ENCODE results near the gene CDKN1A.
"Not testable (repeated sequence)": the region's sequence is repeated elsewhere in the genome, so short reads cannot be mapped to it uniquely, and the experiment has no call there.

CDKN1A gene

GRCh38 chr6:36701401-36701991 lies 23.0 kb downstream of the CDKN1A start:
- Histone ChIP-seq H3K9ac (ENCODE audit: low read length) (no peak overlapping the region), H3K4me1 (ENCODE audit: control insufficient read depth, insufficient read depth, low read length) (no peaks in the 10 kb centered on the region), H3K9me3 (ENCODE audit: control insufficient read depth, low read length) (peaks cover 4% of the 10 kb centered on the region), H3K4me3 (ENCODE audit: low read length) (no peak overlapping the region), H3K36me3 (ENCODE audit: control insufficient read depth, insufficient read depth, low read length, severe bottlenecking) (no peaks in the 10 kb centered on the region), H3K27me3 (replicated peaks; ENCODE audit: control insufficient read depth, insufficient read depth, low read length) (no peaks in the 10 kb centered on the region)
- DNase-seq (ENCODE audit: low read depth): no peak

- Histone ChIP-seq H3K9ac (ENCODE audit: low read length) (no peak overlapping the region), H3K4me3 (ENCODE audit: low read length) (no peak overlapping the region), H3K9me3 (ENCODE audit: control insufficient read depth, low read length) (no peaks in the 10 kb centered on the region), H3K27me3 (replicated peaks; ENCODE audit: control insufficient read depth, insufficient read depth, low read length) (no peaks in the 10 kb centered on the region), H3K4me1 (ENCODE audit: control insufficient read depth, insufficient read depth, low read length) (no peaks in the 10 kb centered on the region), H3K36me3 (ENCODE audit: control insufficient read depth, insufficient read depth, low read length, severe bottlenecking) (no peaks in the 10 kb centered on the region)
- DNase-seq (ENCODE audit: low read depth): no peak
Observed at GRCh38 chr6:36702656-36703055, 24.1 kb downstream of the CDKN1A start.

- no peaks in the 10 kb centered on the region for H3K27me3 ChIP-seq (replicated peaks; ENCODE audit: control insufficient read depth, insufficient read depth, low read length)
- H3K4me1 ChIP-seq (ENCODE audit: control insufficient read depth, insufficient read depth, low read length): no peaks in the 10 kb centered on the region
Observed at GRCh38 chr6:36703081-36703606, 24.6 kb downstream of the CDKN1A start.

GRCh38 chr6:36703982-36704381 lies 25.5 kb downstream of the CDKN1A start:
- Histone ChIP-seq H3K36me3 (ENCODE audit: control insufficient read depth, insufficient read depth, low read length, severe bottlenecking) (no peaks in the 10 kb centered on the region), H3K9me3 (ENCODE audit: control insufficient read depth, low read length) (no peaks in the 10 kb centered on the region), H3K4me3 (ENCODE audit: low read length) (no peak overlapping the region), H3K27me3 (replicated peaks; ENCODE audit: control insufficient read depth, insufficient read depth, low read length) (no peaks in the 10 kb centered on the region), H3K4me1 (ENCODE audit: control insufficient read depth, insufficient read depth, low read length) (no peaks in the 10 kb centered on the region), H3K9ac (ENCODE audit: low read length) (no peak overlapping the region)
- DNase-seq (ENCODE audit: low read depth): no peak

More at GRCh38 chr6:36703081-36703606, 24.6 kb downstream of the CDKN1A start:
- Histone ChIP-seq H3K4me3 (ENCODE audit: low read length) (no peak overlapping the region), H3K9me3 (ENCODE audit: control insufficient read depth, low read length) (no peaks in the 10 kb centered on the region), H3K9ac (ENCODE audit: low read length) (no peak overlapping the region), H3K36me3 (ENCODE audit: control insufficient read depth, insufficient read depth, low read length, severe bottlenecking) (no peaks in the 10 kb centered on the region)
- DNase-seq (ENCODE audit: low read depth): no peak

GRCh38 chr6:36704961-36705577 lies 26.6 kb downstream of the CDKN1A start:
- peak; percentile 25 for DNase-seq (ENCODE audit: low read depth)
- H3K9ac ChIP-seq (ENCODE audit: low read length); H3K9me3 ChIP-seq (ENCODE audit: control insufficient read depth, low read length); H3K36me3 ChIP-seq (ENCODE audit: control insufficient read depth, insufficient read depth, low read length, severe bottlenecking); H3K27me3 ChIP-seq (replicated peaks; ENCODE audit: control insufficient read depth, insufficient read depth, low read length); H3K4me3 ChIP-seq (ENCODE audit: low read length); H3K4me1 ChIP-seq (ENCODE audit: control insufficient read depth, insufficient read depth, low read length): not testable (repeated sequence)

- Histone ChIP-seq H3K9me3 (ENCODE audit: control insufficient read depth, low read length) (no peaks in the 10 kb centered on the region), H3K4me1 (ENCODE audit: control insufficient read depth, insufficient read depth, low read length) (no peaks in the 10 kb centered on the region), H3K27me3 (replicated peaks; ENCODE audit: control insufficient read depth, insufficient read depth, low read length) (no peaks in the 10 kb centered on the region), H3K36me3 (ENCODE audit: control insufficient read depth, insufficient read depth, low read length, severe bottlenecking) (no peaks in the 10 kb centered on the region), H3K9ac (ENCODE audit: low read length) (no peak overlapping the region), H3K4me3 (ENCODE audit: low read length) (no peak overlapping the region)
- DNase-seq (ENCODE audit: low read depth): no peak
Observed at GRCh38 chr6:36706339-36706738, 27.8 kb downstream of the CDKN1A start.

GRCh38 chr6:36712816-36713215 lies 34.3 kb downstream of the CDKN1A start:
- Histone ChIP-seq H3K4me3 (ENCODE audit: low read length) (no peak overlapping the region), H3K27me3 (replicated peaks; ENCODE audit: control insufficient read depth, insufficient read depth, low read length) (peaks cover 10% of the 10 kb centered on the region), H3K36me3 (ENCODE audit: control insufficient read depth, insufficient read depth, low read length, severe bottlenecking) (no peaks in the 10 kb centered on the region), H3K4me1 (ENCODE audit: control insufficient read depth, insufficient read depth, low read length) (no peaks in the 10 kb centered on the region), H3K9ac (ENCODE audit: low read length) (no peak overlapping the region), H3K9me3 (ENCODE audit: control insufficient read depth, low read length) (no peaks in the 10 kb centered on the region)
- no peak for DNase-seq (ENCODE audit: low read depth)

- no peaks in the 10 kb centered on the region for H3K4me1 ChIP-seq (ENCODE audit: control insufficient read depth, insufficient read depth, low read length)
- no peaks in the 10 kb centered on the region for H3K9me3 ChIP-seq (ENCODE audit: control insufficient read depth, low read length)
- H3K27me3 ChIP-seq (replicated peaks; ENCODE audit: control insufficient read depth, insufficient read depth, low read length): peaks cover 16% of the 10 kb centered on the region
- no peak overlapping the region for H3K9ac ChIP-seq (ENCODE audit: low read length)
- no peak overlapping the region for H3K4me3 ChIP-seq (ENCODE audit: low read length)
- H3K36me3 ChIP-seq (ENCODE audit: control insufficient read depth, insufficient read depth, low read length, severe bottlenecking): no peaks in the 10 kb centered on the region
- no peak for DNase-seq (ENCODE audit: low read depth)
Observed at GRCh38 chr6:36713846-36714245, 35.3 kb downstream of the CDKN1A start.

- H3K9me3 ChIP-seq (ENCODE audit: control insufficient read depth, low read length): no peaks in the 10 kb centered on the region
- H3K36me3 ChIP-seq (ENCODE audit: control insufficient read depth, insufficient read depth, low read length, severe bottlenecking): no peaks in the 10 kb centered on the region
- H3K4me3 ChIP-seq (ENCODE audit: low read length): no peak overlapping the region
- H3K27me3 ChIP-seq (replicated peaks; ENCODE audit: control insufficient read depth, insufficient read depth, low read length): peaks cover 22% of the 10 kb centered on the region
- no peak overlapping the region for H3K9ac ChIP-seq (ENCODE audit: low read length)
- no peaks in the 10 kb centered on the region for H3K4me1 ChIP-seq (ENCODE audit: control insufficient read depth, insufficient read depth, low read length)
- no peak for DNase-seq (ENCODE audit: low read depth)
Observed at GRCh38 chr6:36714511-36714910, 36.0 kb downstream of the CDKN1A start.

- Histone ChIP-seq H3K27me3 (replicated peaks; ENCODE audit: control insufficient read depth, insufficient read depth, low read length) (peaks cover 24% of the 10 kb centered on the region), H3K4me3 (ENCODE audit: low read length) (no peak overlapping the region), H3K36me3 (ENCODE audit: control insufficient read depth, insufficient read depth, low read length, severe bottlenecking) (no peaks in the 10 kb centered on the region), H3K9ac (ENCODE audit: low read length) (no peak overlapping the region), H3K4me1 (ENCODE audit: control insufficient read depth, insufficient read depth, low read length) (no peaks in the 10 kb centered on the region), H3K9me3 (ENCODE audit: control insufficient read depth, low read length) (no peaks in the 10 kb centered on the region)
- no peak for DNase-seq (ENCODE audit: low read depth)
Observed at GRCh38 chr6:36715469-36715868, 37.0 kb downstream of the CDKN1A start.

- peaks cover 26% of the 10 kb centered on the region for H3K27me3 ChIP-seq (replicated peaks; ENCODE audit: control insufficient read depth, insufficient read depth, low read length)
- H3K4me1 ChIP-seq (ENCODE audit: control insufficient read depth, insufficient read depth, low read length): no peaks in the 10 kb centered on the region
- H3K9ac ChIP-seq (ENCODE audit: low read length): no peak overlapping the region
- H3K4me3 ChIP-seq (ENCODE audit: low read length): no peak overlapping the region
- no peaks in the 10 kb centered on the region for H3K9me3 ChIP-seq (ENCODE audit: control insufficient read depth, low read length)
- no peak for DNase-seq (ENCODE audit: low read depth)
- H3K36me3 ChIP-seq (ENCODE audit: control insufficient read depth, insufficient read depth, low read length, severe bottlenecking): no peaks in the 10 kb centered on the region
Observed at GRCh38 chr6:36716476-36717093, 38.1 kb downstream of the CDKN1A start.

Measured in adipocyte (in vitro differentiated cells).